Measurements from ENCODE around the gene TEX38. TPM values are rescaled to one million over a fixed set of nuclear protein-coding genes. Genes with fewer than 3 reads are reported as not detected.
"Not testable (repeated sequence)": the region's sequence is repeated elsewhere in the genome, so short reads cannot be mapped to it uniquely, and the experiment has no call there.

TEX38 gene
- total RNA-seq, 1 donor from 2014 or later: not detected

DNA sequence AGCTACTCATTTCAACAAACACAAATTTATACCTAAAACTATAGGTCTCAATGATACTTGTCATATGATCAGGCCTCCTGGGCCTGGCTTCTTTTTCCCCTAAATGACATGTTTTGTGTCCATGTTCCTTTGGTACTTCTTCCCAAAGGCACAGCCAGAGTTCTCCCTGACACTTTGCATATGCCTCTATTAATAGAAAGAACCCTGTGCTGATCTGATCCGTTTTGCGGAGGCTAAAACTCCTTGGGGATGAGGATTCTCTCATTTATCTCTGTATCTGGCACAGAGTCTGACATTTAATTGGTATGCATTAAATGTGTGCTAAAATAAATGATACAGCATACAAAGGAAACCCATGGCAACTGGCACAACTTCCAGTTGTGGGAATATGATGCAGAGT lies 15.0 kb upstream of the TEX38 start:
- no peak for DNase-seq

DNA sequence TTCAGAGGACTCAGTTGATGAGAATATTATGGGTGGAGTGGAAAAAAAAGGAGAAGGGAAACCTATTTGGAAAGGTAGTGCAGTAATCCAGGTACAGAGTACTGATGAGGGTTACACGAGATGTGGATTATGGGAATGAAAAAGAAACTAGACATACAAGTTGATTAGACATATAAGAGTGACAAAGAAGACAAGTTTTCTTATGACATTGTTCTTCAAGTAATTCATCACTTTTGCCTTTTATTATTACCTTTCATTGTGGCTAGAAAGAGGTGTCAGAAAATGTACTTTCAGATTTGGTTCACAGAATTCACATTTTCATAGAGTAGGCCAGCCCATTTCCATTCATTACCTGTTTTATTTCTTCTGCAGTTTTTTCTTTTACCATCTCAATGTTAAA lies 13.9 kb upstream of the TEX38 start:
- DNase-seq: no peak

DNA sequence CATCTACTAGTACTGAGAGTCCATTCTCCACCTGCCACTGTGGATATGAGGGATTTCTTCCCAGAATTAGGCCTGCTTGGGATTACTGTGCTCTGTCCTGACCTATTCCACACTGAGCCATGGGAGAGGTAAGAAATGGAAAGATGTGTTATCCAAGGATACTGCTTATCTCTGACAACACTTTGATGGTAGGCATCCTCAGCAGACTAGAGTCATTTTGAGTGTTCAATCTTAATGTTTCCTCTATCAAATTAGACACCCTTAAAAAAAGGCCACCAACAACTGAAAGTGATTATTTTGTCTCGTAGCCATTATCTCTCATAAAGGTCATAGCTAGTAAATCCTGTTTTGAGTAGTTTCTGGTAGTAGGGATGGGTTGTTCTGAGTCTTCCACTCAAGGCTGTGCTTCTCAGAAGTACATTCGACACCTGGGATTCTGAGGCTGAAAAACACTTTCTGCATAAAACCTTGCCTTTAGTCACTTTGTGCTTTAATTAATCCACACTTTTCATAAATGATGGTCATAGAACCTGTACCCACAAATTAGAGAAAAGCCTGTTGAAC lies 12.3 kb upstream of the TEX38 start:
- DNase-seq: no peak

- DNase-seq: not testable (repeated sequence)
Measured at GRCh38 chr1:46660116-46660515, 11.5 kb upstream of the TEX38 start.

DNA sequence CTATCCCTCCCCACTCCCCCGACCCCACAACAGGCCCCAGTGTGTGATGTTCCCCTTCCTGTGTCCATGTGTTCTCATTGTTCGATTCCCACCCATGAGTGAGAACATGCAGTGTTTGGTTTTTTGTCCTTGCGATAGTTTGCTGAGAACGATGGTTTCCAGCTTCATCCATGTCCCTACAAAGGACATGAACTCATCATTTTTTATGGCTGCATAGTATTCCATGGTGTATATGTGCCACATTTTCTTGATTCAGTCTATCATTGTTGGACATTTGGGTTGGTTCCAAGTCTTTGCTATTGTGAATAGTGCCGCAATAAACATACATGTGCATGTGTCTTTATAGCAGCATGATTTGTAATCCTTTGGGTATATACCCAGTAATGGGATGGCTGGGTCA lies 8.7 kb upstream of the TEX38 start:
- not testable (repeated sequence) for DNase-seq

DNA sequence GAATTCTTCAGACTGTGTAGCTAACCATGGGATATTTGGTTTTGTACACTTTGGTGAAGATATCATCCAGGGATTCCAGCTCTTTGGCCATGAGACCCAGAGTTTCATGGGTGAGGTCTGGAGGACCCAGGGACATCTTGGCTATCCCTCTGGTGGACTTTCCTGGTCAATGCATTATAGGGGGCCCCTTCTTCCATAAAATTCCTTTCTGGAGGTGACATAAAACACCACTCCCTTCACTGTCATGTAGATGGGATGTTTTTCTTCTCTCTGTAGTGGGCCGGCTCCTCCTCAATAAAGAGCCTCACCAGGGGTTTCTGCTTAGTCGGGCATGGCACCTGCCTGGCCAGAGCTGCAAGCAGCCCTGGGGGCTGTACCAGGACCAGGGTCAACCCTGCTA lies 5.7 kb upstream of the TEX38 start:
- DNase-seq: no peak

DNA sequence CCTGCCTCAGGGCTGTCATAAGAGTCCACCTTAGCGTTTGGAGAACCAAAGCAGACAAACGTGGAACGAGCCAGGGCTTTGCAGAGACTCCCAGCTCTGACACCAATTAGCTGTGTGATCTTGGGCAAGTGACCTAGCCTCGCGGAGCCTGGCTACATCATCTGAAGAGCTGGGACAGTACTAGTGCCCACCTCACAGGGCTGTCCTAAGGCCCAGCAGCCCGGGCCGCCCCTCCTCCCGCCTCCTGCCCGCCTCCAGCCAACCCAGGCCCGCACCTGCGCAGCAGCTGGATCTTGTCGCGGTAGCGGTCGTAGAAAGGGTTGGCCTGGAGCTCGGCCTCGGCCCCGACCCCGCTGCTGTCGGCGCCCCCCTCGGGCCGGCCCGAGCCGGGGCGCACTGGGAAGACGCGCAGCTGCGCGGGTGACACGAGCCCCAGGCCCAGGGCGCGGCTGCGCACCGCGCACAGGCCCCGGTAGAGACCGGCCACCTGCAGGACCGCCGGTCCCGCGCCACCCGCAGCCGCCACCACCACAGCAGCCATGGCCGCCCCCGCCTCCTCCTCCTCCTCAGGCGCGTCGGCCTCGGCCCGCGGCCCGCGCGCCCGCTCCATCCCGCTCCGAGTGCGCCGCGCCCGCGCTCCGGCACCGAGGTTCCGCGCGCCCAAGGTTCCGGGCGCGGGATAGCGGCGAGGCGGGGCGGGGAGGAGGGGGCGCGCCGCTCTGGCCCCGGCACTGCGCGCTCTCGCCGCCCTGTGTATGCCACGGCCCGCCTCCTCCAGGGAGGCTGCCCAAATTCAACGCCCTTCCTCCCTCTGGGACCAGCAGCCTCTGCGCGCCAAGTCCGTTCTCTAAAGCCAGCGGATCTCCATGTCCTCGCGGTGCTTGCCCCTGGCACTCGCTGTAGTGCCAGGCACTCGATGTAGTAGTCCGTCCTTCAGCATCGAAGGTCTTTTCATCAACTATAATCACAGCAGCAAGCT lies 3.6 kb upstream of the TEX38 start, which contains the start of gene ATPAF1:
Gene ATPAF1, minus strand, starts transcription at position 583 of the 979 bp plus-strand sequence. Its CDS starts 42 bp downstream, at position 541.
- DNase-seq: peak; percentile 60

DNA sequence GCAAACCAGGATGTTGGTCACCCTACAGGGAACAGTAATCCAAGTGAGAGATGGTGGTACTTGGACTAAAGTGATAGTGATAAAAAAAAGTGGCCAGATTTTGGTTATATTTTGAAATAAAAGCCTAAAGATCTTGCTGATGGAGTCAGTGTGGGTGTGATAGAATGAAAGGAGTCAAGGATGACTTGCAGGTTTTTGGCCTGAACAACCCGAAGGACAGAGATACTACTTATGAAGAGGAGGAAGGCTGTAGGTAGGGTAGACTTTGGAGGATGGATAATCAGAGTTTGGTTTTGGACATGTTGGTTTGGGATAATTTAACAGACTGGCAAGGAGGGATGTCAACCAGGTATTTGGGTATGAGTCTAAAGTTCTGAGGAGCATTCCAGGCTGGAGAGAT lies 1.5 kb upstream of the TEX38 start:
- no peak for DNase-seq

DNA sequence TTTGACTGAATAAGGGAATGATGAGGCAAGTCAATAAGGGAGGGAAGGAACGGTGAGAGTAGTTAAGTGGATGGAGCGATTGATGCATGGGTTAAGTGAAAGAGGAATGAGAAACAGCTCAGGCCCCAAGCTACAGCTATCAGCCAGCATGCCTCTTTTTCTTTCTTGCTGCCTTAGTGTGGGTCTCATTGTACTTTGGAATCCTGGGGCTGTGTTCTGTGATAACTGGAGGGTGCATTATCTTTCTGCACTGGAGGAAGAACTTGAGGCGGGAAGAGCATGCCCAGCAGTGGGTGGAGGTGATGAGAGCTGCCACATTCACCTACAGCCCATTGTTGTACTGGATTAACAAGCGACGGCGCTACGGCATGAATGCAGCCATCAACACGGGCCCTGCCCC lies 1.0 kb downstream of the TEX38 start:
- DNase-seq: no peak

DNA sequence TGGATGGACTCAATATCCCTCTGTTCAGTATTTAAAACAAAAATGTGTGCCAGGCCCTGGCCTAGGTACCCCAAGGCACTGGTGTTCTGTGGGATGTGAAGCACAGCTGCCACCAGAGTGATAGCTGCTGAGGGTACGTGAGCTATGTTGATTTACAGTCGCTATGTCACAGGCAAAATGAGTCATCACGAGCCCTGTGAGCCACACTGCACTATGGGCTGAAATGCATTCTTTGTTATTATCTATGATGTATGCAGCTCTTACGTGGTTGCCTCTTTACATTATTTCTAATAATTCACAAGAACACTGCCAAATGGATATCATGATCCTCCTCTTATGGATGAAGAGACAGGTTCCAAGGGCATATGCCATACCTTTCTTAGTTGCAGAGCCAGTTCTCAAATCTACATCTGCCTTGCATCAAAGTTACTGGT lies 2.1 kb downstream of the TEX38 start:
- DNase-seq: no peak

DNA sequence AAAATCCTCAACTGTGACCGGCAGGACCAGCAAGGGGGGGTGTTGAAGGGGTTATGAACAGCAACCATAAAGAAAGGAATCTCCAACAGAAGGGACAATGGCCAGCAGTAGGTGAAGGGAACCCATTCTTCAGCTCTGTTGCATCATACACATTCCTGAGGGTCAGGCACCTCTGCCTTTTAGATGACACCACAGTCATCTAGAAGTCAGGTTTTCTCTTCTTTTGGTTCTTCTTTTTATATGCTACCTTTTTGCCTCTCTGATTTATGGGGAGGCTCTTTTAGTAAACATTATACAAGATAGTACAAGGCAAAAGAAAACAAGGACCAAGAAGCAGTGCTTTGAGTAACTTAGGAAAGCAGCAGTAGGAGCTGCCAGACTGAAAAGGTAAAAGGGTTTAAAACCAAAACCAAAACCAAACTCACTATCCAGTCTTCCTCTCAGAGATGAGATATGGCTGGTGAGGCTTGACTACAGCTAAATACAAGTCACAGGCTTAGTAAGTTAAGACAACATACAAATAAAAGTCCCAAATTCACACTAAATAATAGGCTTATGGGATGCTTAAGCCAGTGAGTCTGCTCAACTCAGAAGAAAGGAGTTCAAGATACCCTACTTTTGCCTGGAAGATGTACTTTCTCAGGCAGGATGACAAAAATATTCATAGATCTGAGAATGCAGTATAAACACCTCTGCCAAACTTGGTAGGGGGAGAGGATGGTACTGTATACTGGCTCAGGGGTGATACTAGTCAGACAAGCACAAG lies 4.1 kb downstream of the TEX38 start:
- DNase-seq: no peak

GRCh38 chr1:46676531-46676930 lies 4.9 kb downstream of the TEX38 start:
- DNase-seq: no peak

DNA sequence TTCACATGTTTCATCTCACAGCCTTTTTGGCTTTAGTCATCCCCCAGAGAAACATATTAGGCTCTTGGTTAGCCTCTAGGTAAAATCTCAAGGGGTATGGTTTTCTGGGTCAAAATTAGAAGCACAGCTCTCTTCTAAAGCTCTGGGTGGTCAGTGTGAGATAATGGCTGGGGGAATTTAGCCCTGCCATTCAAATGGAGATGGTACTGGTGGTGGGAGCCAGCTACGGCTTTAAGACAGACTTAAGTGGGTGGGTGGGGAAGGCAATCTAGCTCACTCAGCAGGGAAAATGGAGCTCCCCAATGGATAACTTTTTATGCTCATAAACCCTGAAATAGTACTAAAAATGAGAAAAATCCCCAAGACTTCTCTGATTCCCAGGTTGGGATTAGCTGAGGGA lies 5.7 kb downstream of the TEX38 start:
- DNase-seq: no peak

DNA sequence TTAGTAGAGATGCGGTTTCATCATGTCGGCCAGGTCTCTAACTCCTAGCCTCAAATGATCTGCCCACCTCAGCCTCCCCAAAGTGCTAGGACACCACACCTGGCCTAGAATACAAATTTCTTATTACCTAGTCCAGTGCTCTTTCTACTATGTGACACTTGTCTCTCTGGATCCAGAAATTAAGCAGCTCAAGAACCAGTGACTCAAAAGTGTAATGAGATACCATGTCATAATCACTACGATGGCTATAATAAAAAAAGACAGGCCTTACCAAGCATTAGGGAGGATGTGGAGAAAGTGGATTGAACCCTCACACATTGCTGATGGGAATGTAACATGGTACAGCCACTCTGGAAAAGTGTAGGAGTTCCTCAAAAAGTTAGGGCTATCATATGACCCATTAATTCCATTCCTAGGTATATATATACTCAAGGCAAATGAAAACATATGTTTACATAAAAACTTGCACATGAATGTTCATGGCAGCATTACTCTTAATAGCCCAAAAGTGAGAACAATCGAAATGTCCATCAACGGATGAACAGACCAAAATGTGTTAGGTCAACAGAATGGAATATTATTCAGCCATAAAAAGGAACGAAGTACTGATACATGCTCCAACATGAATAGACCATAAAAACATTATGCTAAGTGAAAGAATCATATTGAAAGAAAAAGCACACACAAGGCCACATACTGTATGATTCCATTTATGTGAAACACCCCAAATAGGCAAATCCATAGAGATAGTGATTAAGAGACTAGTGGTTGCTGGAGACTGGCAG lies 8.3 kb downstream of the TEX38 start:
- no peak for DNase-seq

DNA sequence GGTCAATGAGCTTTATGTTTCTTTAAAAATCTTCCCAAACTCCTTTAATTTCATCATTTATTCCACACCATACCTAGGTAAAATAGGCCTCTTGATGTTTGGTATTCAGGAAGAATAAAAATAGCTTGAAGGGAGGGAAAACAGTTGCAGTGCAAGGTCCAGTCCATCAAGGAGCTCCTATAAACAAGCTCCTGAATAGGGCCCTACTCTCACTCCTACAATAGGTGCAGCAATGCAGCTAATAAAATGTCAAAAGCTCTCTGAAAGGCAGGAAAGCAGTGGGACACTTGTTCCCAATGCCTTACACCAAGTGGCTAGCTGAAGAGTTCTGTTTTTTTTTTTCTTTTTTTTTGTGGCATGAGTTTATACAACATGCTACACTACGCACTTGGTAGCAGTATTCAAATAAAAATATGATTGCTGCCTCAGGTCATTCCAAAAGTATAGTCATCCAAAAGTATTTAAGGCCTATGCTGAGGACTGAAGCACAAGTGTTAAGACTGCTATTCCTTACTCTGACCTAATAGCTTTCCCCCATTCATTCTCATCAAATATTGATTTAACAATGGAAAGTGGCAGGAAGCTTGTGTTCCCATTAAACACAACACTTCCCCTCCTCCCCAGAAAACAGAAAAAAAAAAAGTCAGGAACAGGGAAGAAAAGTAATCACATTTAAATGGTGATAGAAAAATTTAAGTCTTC lies 9.8 kb downstream of the TEX38 start:
- DNase-seq: no peak

DNA sequence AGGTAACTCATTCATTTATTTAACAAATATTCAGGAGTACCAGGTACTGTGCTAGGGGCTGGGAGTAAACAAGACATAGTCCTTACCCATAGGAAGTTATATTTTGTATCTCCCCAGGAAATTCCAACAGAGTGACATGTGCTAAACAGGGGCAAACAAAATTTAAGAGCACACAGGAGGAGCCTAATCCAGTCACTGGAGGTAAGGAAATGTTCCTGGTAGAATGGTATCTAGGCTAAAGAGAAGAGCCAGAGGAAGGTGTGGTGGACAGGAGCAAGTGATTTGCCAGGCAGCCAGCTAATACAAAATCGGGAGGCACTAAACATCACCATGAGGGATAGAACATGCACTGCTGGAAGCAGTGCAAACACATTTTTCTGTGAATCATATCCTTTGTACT lies 10.4 kb downstream of the TEX38 start:
- DNase-seq: no peak

DNA sequence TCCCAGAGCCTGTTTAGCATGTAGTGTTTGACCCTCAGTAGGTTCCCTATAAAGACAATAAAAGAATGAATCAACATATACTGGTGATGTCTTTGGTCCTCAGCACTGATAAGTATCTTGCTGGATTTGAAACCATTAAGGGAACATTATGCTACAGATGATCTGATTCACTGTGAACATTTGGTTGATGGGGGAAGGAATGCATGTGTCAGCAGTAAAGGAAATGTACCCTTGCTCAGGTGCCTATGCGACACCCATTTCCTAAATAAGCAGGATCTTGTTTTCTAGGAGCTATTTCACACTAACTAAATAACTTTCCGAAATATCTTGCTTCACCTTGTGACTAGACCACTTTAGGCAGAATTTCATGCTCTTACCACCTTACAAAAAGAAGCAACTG lies 13.0 kb downstream of the TEX38 start:
- no peak for DNase-seq

GRCh38 chr1:46686255-46686654 lies 14.6 kb downstream of the TEX38 start:
- DNase-seq: no peak

DNA sequence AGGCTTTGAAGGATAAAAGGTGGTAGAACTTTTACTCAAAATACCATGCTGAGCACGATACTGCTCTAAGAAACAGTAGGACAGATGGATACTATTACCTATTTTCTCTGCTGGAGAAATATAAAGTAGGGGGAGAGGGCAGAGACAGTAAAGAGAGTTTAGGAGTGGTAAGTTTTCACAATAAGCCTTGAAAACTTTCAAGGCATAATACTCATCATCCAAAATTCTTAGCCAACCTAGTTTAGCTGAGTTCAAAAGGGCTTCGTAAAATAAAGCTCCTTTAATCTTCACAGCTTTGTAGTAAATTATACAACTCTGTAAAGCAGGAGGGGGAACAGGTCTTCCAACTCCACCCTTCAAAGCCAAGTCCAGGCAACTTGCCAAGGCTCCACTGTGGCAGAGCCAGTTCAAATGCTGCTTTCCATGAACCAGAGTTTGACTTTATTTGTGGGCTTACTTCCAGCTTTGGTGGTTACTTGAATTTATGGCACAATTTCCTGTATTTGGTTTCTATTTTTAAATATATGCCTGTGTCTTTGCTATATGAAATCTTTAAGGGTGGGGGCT lies 15.5 kb downstream of the TEX38 start:
- DNase-seq: no peak

GRCh38 chr1:46687921-46688509 lies 16.4 kb downstream of the TEX38 start:
- no peak for DNase-seq

- no peak for DNase-seq
Measured at GRCh38 chr1:46689356-46689755, 17.7 kb downstream of the TEX38 start.

Data from occipital lobe (tissue), 2 donors.